K562 (cell line): ENCODE data around the gene CLEC4M. TPM values are rescaled to one million over a fixed set of nuclear protein-coding genes. Genes with fewer than 3 reads are reported as not detected.

ENCODE experiments used
- ATAC-seq: fragments of 200-7000 bp; cut with Tn5 transposase; 3 replicates; pipeline ENCODE4 v1.9.1; 2020; ENCODE audit warnings: moderate library complexity
- Bru-seq: library from RNA; stranded (reverse); fragments of 400-500 nt; gene quantifications from one replicate; lab custom pipeline; 2021; lab: Mats Ljungman, UMichigan
- BruChase-seq, 2 experiments: library from RNA; stranded (reverse); fragments of 400-500 nt; gene quantifications; one replicate each; lab custom pipeline; 2021; lab: Mats Ljungman, UMichigan
- BruUV-seq: library from RNA; stranded (reverse); fragments of 400-500 nt; replicated peaks from 2 replicates; lab custom pipeline; 2021; lab: Mats Ljungman, UMichigan
- CTCF ChIA-PET: fragments of 300-600 bp; formaldehyde crosslinking; extraction: SDS; loops from one replicate; lab custom pipeline; 2021; ENCODE audit warnings: low intra/inter-chr PET ratio; lab: Yijun Ruan, JAX
- POLR2A ChIA-PET: fragments of 300-600, 350-650 bp; sonication (Branson Sonifier 250); formaldehyde crosslinking; extraction: SDS; loops from one replicate; lab custom pipeline; 2021; ENCODE audit warnings: antibody characterized with exemption, inconsistent platforms; lab: Yijun Ruan, JAX
- DNase-seq, 4 experiments: peaks; one replicate each; pipeline versions ENCODE4 v3.0.0 to v3.0.0-alpha.2; 2011 to 2018; ENCODE audit warnings: low spot score in 3 of 4, mixed read lengths in 3 of 4; ENCODE audit errors: extremely low read depth in 1 of 4
- FAIRE-seq: peaks from 2 replicates; lab custom pipeline; 2011; peaks lifted over from hg19 to GRCh38; lab: Jason Lieb, UNC
- H2AFZ ChIP-seq: 2 replicates; pipeline ENCODE4 v1.6.0; 2011; ENCODE audit warnings: low read depth, low read length, control low read depth, inconsistent platforms
- H3K27ac ChIP-seq: fragments of 200-600 bp; 3 replicates; pipeline ENCODE4 v1.8.0; 2011; ENCODE audit warnings: low read depth, mild to moderate bottlenecking, control low read depth, inconsistent platforms, low read length, moderate library complexity, mixed read lengths; ENCODE audit errors: extremely low read depth
- H3K27me3 ChIP-seq, 2 experiments: fragments of 300-600 bp in 1 of 2; 2 replicates in 1 of 2; 3 replicates in 1 of 2; pipeline versions ENCODE4 v1.6.0 to v1.8.0; 2011; ENCODE audit warnings: inconsistent platforms in 2 of 2, low read length in 2 of 2, mild to moderate bottlenecking in 1 of 2, mixed read lengths in 1 of 2, moderate library complexity in 1 of 2; ENCODE audit not compliant: control insufficient read depth in 2 of 2, insufficient read depth in 2 of 2
- H3K36me3 ChIP-seq: fragments of 300-600 bp; 3 replicates; pipeline ENCODE4 v1.8.0; 2011; ENCODE audit warnings: mild to moderate bottlenecking, low read length, inconsistent platforms; ENCODE audit not compliant: control insufficient read depth, insufficient read depth
- H3K4me1 ChIP-seq, 2 experiments: fragments of 200-600 bp in 1 of 2; replicated peaks in 1 of 2; 2 replicates in 1 of 2; 3 replicates in 1 of 2; pipeline versions ENCODE4 v1.5.1 to v1.8.0; 2011; ENCODE audit warnings: inconsistent platforms in 2 of 2, low read length in 2 of 2, mild to moderate bottlenecking in 1 of 2, mixed read lengths in 1 of 2, moderate library complexity in 1 of 2; ENCODE audit not compliant: control insufficient read depth in 2 of 2, insufficient read depth in 2 of 2
- H3K4me2 ChIP-seq: 2 replicates; pipeline ENCODE4 v1.6.1; 2011; ENCODE audit warnings: low read length, control low read depth, inconsistent platforms, mixed read lengths; ENCODE audit not compliant: insufficient read depth
- H3K4me3 ChIP-seq: fragments of 200-600 bp; sonication (generic), shearing (Covaris generic); 2 replicates; pipeline ENCODE4 v1.5.1; 2016; ENCODE audit warnings: control low read depth, inconsistent platforms
- H3K79me2 ChIP-seq: fragments of 200-600 bp; 3 replicates; pipeline ENCODE4 v1.8.0; 2011; ENCODE audit warnings: low read length, inconsistent platforms; ENCODE audit not compliant: control insufficient read depth, insufficient read depth
- H3K9ac ChIP-seq, 2 experiments: 2 replicates each; pipeline versions ENCODE4 v1.6.0 to v1.6.1; 2011; ENCODE audit warnings: low read depth in 2 of 2, low read length in 2 of 2, control low read depth in 1 of 2, inconsistent platforms in 1 of 2, mild to moderate bottlenecking in 1 of 2, mixed read lengths in 1 of 2; ENCODE audit not compliant: insufficient read depth in 1 of 2
- H3K9me1 ChIP-seq: one replicate; pipeline ENCODE4 v1.6.0; 2011; ENCODE audit warnings: inconsistent platforms, mild to moderate bottlenecking, low read length, moderate library complexity; ENCODE audit not compliant: control insufficient read depth, insufficient read depth
- H3K9me3 ChIP-seq: replicated peaks from 2 replicates; pipeline ENCODE4 v1.5.1; 2011; ENCODE audit warnings: low read depth, low read length, inconsistent platforms; ENCODE audit not compliant: control insufficient read depth, insufficient read depth
- H4K20me1 ChIP-seq: replicated peaks from 2 replicates; pipeline ENCODE4 v1.6.1; 2011; ENCODE audit warnings: low read length, inconsistent platforms, mixed read lengths; ENCODE audit not compliant: control insufficient read depth, insufficient read depth
- WGBS: fragments of 100-300 bp; shearing (Covaris generic); methylation state at CpG from one replicate; pipeline ENCODE4 v1.1.6; 2016; ENCODE audit warnings: low coverage, mixed read lengths; ENCODE audit not compliant: insufficient coverage; ENCODE audit errors: missing lambda C conversion rate; 5-methylcytosine and 5-hydroxymethylcytosine counted together
- in situ Hi-C: fragments of 300-500 bp; cut with MboI; formaldehyde crosslinking; loops from 4 replicates; pipeline ENCODE4 v1.15.0; 2018; ENCODE audit warnings: inconsistent platforms, mixed read lengths
- intact Hi-C: fragments of 100-400 bp; cut with micrococcal nuclease; formaldehyde crosslinking; loops from 2 replicates; pipeline ENCODE4 v1.14.2; 2022
- long read RNA-seq, 3 experiments: library from polyadenylated mRNA in 2 of 3; library from RNA in 1 of 3; unstranded in 2 of 3; stranded (forward) in 1 of 3; transcript quantifications; one replicate each; pipeline ENCODE4 v2.0.0, GENCODE V29; 2019 to 2022
- polyA minus RNA-seq, 3 experiments: library from RNA; depleted of rRNA, polyadenylated mRNA; stranded (reverse); fragments of >200 nt; gene quantifications; 2 replicates each; pipeline ENCODE4 v1.2.3, GENCODE V29; 2011
- polyA plus RNA-seq, 8 experiments: library from polyadenylated mRNA; depleted of rRNA in 4 of 8; stranded (reverse) in 5 of 8; unstranded in 3 of 8; fragments of >200 nt; fragmentation: Nextera tagmentation in 2 of 8; fragmentation: Illumina TruSeq in 1 of 8; extraction: Ambion mirVana in 2 of 8; extraction: Trizol in 1 of 8; gene quantifications; 2 replicates each; pipeline versions ENCODE4 v1.2.1 to v1.2.3, GENCODE V29; 2011 to 2014; ENCODE audit warnings: inconsistent platforms in 1 of 8, missing spikeins in 1 of 8
- total RNA-seq, 7 experiments: library from RNA; depleted of rRNA in 6 of 7; stranded (reverse); fragments of >200 nt in 6 of 7; fragmentation: Illumina TruSeq in 2 of 7; extraction: Trizol in 2 of 7; gene quantifications; 2 replicates each; pipeline versions ENCODE4 v1.2.1 to v1.2.3, GENCODE V29; 2011 to 2021; ENCODE audit warnings: low replicate concordance in 1 of 7
- TF ChIP-seq, protein P1 (sequence below): fragments of 450-650 bp; formaldehyde crosslinking; IDR thresholded peaks from 2 replicates; pipeline ENCODE4 v1.4.0; 2020; ENCODE audit warnings: mild to moderate bottlenecking, mixed read lengths
- TF ChIP-seq, protein P2 (sequence below): fragments of 450-650 bp; IDR thresholded peaks from 2 replicates; pipeline ENCODE4 v1.6.1; 2018; ENCODE audit warnings: mild to moderate bottlenecking, low read depth; ENCODE audit not compliant: partially characterized antibody

Gene CLEC4M, protein sequence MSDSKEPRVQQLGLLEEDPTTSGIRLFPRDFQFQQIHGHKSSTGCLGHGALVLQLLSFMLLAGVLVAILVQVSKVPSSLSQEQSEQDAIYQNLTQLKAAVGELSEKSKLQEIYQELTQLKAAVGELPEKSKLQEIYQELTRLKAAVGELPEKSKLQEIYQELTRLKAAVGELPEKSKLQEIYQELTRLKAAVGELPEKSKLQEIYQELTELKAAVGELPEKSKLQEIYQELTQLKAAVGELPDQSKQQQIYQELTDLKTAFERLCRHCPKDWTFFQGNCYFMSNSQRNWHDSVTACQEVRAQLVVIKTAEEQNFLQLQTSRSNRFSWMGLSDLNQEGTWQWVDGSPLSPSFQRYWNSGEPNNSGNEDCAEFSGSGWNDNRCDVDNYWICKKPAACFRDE
- 0.37 and 0.69 TPM in 2 replicates for total RNA-seq (2011; cell fraction: chromatin; rRNA removed; ENCODE audit: low replicate concordance)
- 0.53 and 0.83 TPM in 2 replicates for total RNA-seq (2011; cell fraction: nucleolus; rRNA removed)
- 0.23 TPM in 1 of 2 replicates, not detected in the other for total RNA-seq (2011; cell fraction: nucleoplasm; rRNA removed)
- total RNA-seq (2014; rRNA removed) (not detected in 2 replicates), total RNA-seq (2014; rRNA removed; fragmentation: Illumina TruSeq; extraction: Trizol) (not detected in 2 replicates), total RNA-seq (2015; rRNA removed; fragmentation: Illumina TruSeq; extraction: Trizol) (not detected in 2 replicates), total RNA-seq (2021) (0.27 TPM in 1 of 2 replicates, not detected in the other), polyA plus RNA-seq (2011; rRNA removed) (0.18 and 0.62 TPM in 2 replicates), polyA plus RNA-seq (2014; fragmentation: Illumina TruSeq; extraction: Trizol) (not detected in 2 replicates), polyA plus RNA-seq (2014; fragmentation: Nextera tagmentation; extraction: Ambion mirVana) (under 1 TPM in 1 of 2 experiments, not detected in 1; 0.08 TPM), polyA plus RNA-seq (2014; rRNA removed) (not detected in 2 replicates), polyA minus RNA-seq (2011; rRNA and poly(A)+ RNA removed) (0.27 TPM in 1 of 2 replicates, not detected in the other), Bru-seq, nascent RNA (not detected), BruChase-seq, experiment 1, labeled RNA remaining after a 2-hour chase (not detected), BruChase-seq, experiment 2, labeled RNA remaining after a 6-hour chase (not detected)
- polyA plus RNA-seq (2011; cell fraction: cytosol; rRNA removed), result 0.19 and 0.32 TPM in 2 replicates
- polyA plus RNA-seq (2011; cell fraction: nucleus; rRNA removed), result 2.4 and 4.7 TPM in 2 replicates
- polyA plus RNA-seq (2012), result 0.05 and 0.58 TPM in 2 replicates
- polyA minus RNA-seq (2011; cell fraction: cytosol; rRNA and poly(A)+ RNA removed), result not detected in 2 replicates
- polyA minus RNA-seq (2011; cell fraction: nucleus; rRNA and poly(A)+ RNA removed), result not detected in 2 replicates
- long read RNA-seq, experiment 1, partial matches to known transcripts, result 0 of 1 reads
- long read RNA-seq, experiment 1, other reads (novel, unspliced or antisense), result 1 of 1 reads
- long read RNA-seq, experiment 2, result 0 reads
- long read RNA-seq, experiment 3, result 0 reads

DNA sequence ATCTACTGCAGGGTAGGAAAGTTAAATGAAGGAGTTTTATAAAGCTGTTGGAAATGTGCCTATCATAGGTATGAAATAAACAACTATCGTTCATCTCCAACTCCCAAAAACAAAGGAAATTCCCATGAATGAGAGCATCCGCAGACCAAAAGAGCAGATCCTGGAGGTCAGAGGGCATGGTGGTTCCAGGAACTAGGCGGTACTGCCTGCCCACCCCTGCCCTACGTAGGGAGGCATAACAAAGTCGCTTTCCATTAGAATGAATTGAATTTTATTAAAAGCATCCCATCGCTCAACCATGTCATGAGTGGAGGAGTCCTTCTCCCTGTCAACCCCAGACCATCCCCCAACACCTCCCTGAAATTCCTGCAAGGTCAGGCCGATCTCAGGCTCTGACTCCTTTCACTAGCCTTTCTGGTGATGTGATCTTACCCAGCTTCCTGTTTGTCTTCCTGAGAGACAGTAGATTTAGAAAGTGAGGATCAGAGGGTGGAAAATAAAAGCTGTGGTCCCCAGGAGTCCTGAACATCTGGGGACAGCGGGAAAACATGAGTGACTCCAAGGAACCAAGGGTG lies at the start of gene CLEC4M:
Gene CLEC4M (plus strand): TSS at position 525 of the 575 bp plus-strand sequence. CDS start 24 bp downstream, at position 549.
- no peak for FAIRE-seq
- TF ChIP-seq, protein P1, sequence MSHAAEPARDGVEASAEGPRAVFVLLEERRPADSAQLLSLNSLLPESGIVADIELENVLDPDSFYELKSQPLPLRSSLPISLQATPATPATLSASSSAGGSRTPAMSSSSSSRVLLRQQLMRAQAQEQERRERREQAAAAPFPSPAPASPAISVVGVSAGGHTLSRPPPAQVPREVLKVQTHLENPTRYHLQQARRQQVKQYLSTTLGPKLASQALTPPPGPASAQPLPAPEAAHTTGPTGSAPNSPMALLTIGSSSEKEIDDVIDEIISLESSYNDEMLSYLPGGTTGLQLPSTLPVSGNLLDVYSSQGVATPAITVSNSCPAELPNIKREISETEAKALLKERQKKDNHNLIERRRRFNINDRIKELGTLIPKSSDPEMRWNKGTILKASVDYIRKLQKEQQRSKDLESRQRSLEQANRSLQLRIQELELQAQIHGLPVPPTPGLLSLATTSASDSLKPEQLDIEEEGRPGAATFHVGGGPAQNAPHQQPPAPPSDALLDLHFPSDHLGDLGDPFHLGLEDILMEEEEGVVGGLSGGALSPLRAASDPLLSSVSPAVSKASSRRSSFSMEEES (CRISPR knock-in tag), result peak; percentile 67; the same call in 1 of the 2 replicates
- TF ChIP-seq, protein P2, sequence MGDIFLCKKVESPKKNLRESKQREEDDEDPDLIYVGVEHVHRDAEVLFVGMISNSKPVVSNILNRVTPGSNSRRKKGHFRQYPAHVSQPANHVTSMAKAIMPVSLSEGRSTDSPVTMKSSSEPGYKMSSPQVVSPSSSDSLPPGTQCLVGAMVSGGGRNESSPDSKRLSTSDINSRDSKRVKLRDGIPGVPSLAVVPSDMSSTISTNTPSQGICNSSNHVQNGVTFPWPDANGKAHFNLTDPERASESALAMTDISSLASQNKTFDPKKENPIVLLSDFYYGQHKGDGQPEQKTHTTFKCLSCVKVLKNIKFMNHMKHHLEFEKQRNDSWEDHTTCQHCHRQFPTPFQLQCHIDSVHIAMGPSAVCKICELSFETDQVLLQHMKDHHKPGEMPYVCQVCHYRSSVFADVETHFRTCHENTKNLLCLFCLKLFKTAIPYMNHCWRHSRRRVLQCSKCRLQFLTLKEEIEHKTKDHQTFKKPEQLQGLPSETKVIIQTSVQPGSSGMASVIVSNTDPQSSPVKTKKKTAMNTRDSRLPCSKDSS, result no peak
- peaks cover 8 to 20% of the 10 kb centered on the region in 2 experiments; a peak in 4 of 5 replicates for H3K27me3 ChIP-seq
- peaks cover 10 to 11% of the 10 kb centered on the region in 2 experiments; a peak in 4 of 5 replicates for H3K4me1 ChIP-seq
- no peaks in the 10 kb centered on the region for H4K20me1 ChIP-seq
- in situ Hi-C loops, result no loop called here
- H3K9me1 ChIP-seq, result no peaks in the 10 kb centered on the region
- no peak for DNase-seq
- peak within 1 kb of the TSS in 1 of 2 experiments; percentile 65; a peak in 1 of 4 replicates for H3K9ac ChIP-seq
- peak within 1 kb of the TSS; percentile 13; the same call in 1 of the 2 replicates for H2AFZ ChIP-seq
- H3K4me3 ChIP-seq, result no peak within 1 kb of the TSS
- intact Hi-C loops, result no loop called here
- ChIA-PET CTCF (no interaction called here), POLR2A (interaction anchor here (0.7 kb wide), 1 partner anchor 11 kb away, joined by 3 read pairs; no protein-coding TSS in a partner anchor)
- no peak within 1 kb of the TSS; the same call in 1 of the 2 replicates for H3K4me2 ChIP-seq
- ATAC-seq, result no peak
- H3K36me3 ChIP-seq, result no peaks in the 10 kb centered on the region
- no peaks in the 10 kb centered on the region for H3K79me2 ChIP-seq
- no TSS peak for BruUV-seq
- peaks cover 5% of the 10 kb centered on the region for H3K9me3 ChIP-seq
- 14% methylated on average over 8 of the region's 8 CpGs for WGBS
- H3K27ac ChIP-seq, result no peak within 1 kb of the TSS; the same call in 2 of the 3 replicates
